NB4 (cell line): Measurements from ENCODE around the gene TMCC3.
A peak's percentile ranks its signal among the peaks of the same experiment; 100 is the strongest.

Experiments
- DNase-seq: peaks from one replicate; pipeline ENCODE4 v3.0.0; 2010; ENCODE audit warnings: low read depth
- H3K4me3 ChIP-seq: one replicate; pipeline ENCODE4 v1.5.1; 2011; ENCODE audit warnings: mild to moderate bottlenecking, low read depth, low read length, moderate library complexity
- CTCF ChIP-seq: IDR thresholded peaks from one replicate; pipeline ENCODE4 v1.5.1; 2012; ENCODE audit warnings: low read depth, low read length
- MAX ChIP-seq: IDR thresholded peaks from 2 replicates; pipeline ENCODE4 v1.6.1; 2011; ENCODE audit warnings: low read depth, low read length
- MYC ChIP-seq: IDR thresholded peaks from 2 replicates; pipeline ENCODE4 v1.6.1; 2011; ENCODE audit warnings: low read depth, low read length
- POLR2A ChIP-seq: IDR thresholded peaks from 2 replicates; pipeline ENCODE4 v1.6.1; 2011; ENCODE audit warnings: mild to moderate bottlenecking; ENCODE audit not compliant: insufficient read length; ENCODE audit errors: extremely low read depth

TMCC3 gene

GRCh38 chr12:94674835-94675234, 24.5 kb upstream of the TMCC3 start:
- peak; percentile 40 for DNase-seq
- no peak overlapping the region for H3K4me3 ChIP-seq
- TF ChIP-seq MAX (no peak), POLR2A (no peak)

GRCh38 chr12:94674051-94674451, 23.7 kb upstream of the TMCC3 start:
- DNase-seq, result no peak
- no peak overlapping the region for H3K4me3 ChIP-seq
- TF ChIP-seq CTCF (no peak), POLR2A (no peak), MYC (no peak), MAX (no peak)

- no peak for TF ChIP-seq MAX
- no peak for TF ChIP-seq MYC
- TF ChIP-seq POLR2A, result no peak
- TF ChIP-seq CTCF, result no peak
- no peak overlapping the region for H3K4me3 ChIP-seq
- DNase-seq, result no peak
These were observed 23.1 kb upstream of the TMCC3 start for GRCh38 chr12:94673496-94673895.

- TF ChIP-seq MAX (no peak), MYC (no peak), CTCF (no peak), POLR2A (no peak)
- H3K4me3 ChIP-seq, result no peak overlapping the region
- no peak for DNase-seq
These were observed 21.6 kb upstream of the TMCC3 start for GRCh38 chr12:94671917-94672316.

- TF ChIP-seq MYC (no peak), CTCF (no peak), POLR2A (no peak), MAX (no peak)
- DNase-seq, result no peak
These were observed 20.5 kb upstream of the TMCC3 start for GRCh38 chr12:94670898-94671297.

GRCh38 chr12:94670075-94670474, 19.7 kb upstream of the TMCC3 start:
- no peak for DNase-seq
- H3K4me3 ChIP-seq, result no peak overlapping the region
- TF ChIP-seq MAX (no peak), CTCF (no peak), MYC (no peak), POLR2A (no peak)

More at GRCh38 chr12:94670898-94671297, 20.5 kb upstream of the TMCC3 start:
- H3K4me3 ChIP-seq, result no peak overlapping the region
